Smooth muscle cell (in vitro differentiated cells): ENCODE data around the gene AUTS2. TPM values are rescaled to one million over a fixed set of nuclear protein-coding genes. Genes with fewer than 3 reads are reported as not detected.

Experiments used
- DNase-seq: peaks from one replicate; lab custom pipeline; 2025; ENCODE audit not compliant: unreplicated experiment; lab: John Stamatoyannopoulos, UW
- H2AFZ ChIP-seq: fragments of 200-600 bp; sonication (generic); 2 replicates; pipeline ENCODE4 v1.6.0; 2016; ENCODE audit warnings: antibody characterized with exemption, low read depth, mild to moderate bottlenecking
- H3F3A ChIP-seq: fragments of 200-600 bp; sonication (generic); 2 replicates; pipeline ENCODE4 v1.6.0; 2017; ENCODE audit warnings: antibody characterized with exemption, low read depth
- H3K27ac ChIP-seq: fragments of 200-600 bp; sonication (generic); 2 replicates; pipeline ENCODE4 v1.5.1; 2016; ENCODE audit warnings: low read depth, mild to moderate bottlenecking
- H3K27me3 ChIP-seq: fragments of 200-600 bp; sonication (generic); 2 replicates; pipeline ENCODE4 v1.6.1; 2016; ENCODE audit warnings: low read depth, mild to moderate bottlenecking
- H3K36me3 ChIP-seq: fragments of 200-600 bp; sonication (generic); 2 replicates; pipeline ENCODE4 v1.5.1; 2016; ENCODE audit warnings: low read depth
- H3K4me1 ChIP-seq: fragments of 200-600 bp; sonication (generic); 2 replicates; pipeline ENCODE4 v1.5.1; 2016; ENCODE audit warnings: low read depth
- H3K4me2 ChIP-seq: fragments of 200-600 bp; sonication (generic); 2 replicates; pipeline ENCODE4 v1.6.0; 2016; ENCODE audit warnings: mild to moderate bottlenecking
- H3K4me3 ChIP-seq: fragments of 200-600 bp; sonication (generic); 2 replicates; pipeline ENCODE4 v1.5.1; 2016; ENCODE audit warnings: mild to moderate bottlenecking
- H3K79me2 ChIP-seq: fragments of 200-600 bp; sonication (generic); 2 replicates; pipeline ENCODE4 v1.6.0; 2016; ENCODE audit warnings: low read depth, mild to moderate bottlenecking
- H3K9ac ChIP-seq: fragments of 200-600 bp; sonication (generic); 2 replicates; pipeline ENCODE4 v1.6.0; 2016; ENCODE audit warnings: low read depth
- H3K9me3 ChIP-seq: fragments of 200-600 bp; sonication (generic); replicated peaks from 2 replicates; pipeline ENCODE4 v1.5.1; 2016; ENCODE audit warnings: low read depth
- H4K20me1 ChIP-seq: fragments of 200-600 bp; sonication (generic); 2 replicates; pipeline ENCODE4 v1.6.0; 2016; ENCODE audit warnings: low read depth
- WGBS: methylation state at CpG from one replicate; pipeline ENCODE4 v1.1.7; 2016; ENCODE audit warnings: low lambda C conversion rate; 5-methylcytosine and 5-hydroxymethylcytosine counted together
- polyA plus RNA-seq: library from polyadenylated mRNA; unstranded; fragments of >200 nt; fragmentation: Nextera tagmentation; extraction: Ambion mirVana; gene quantifications from 2 replicates; pipeline ENCODE4 v1.2.1, GENCODE V29; 2016
- total RNA-seq: library from RNA; depleted of rRNA; stranded (reverse); fragments of >200 nt; gene quantifications from 2 replicates; pipeline ENCODE4 v1.2.3, GENCODE V29; 2014
- TF ChIP-seq, protein P1 (sequence below): fragments of 200-600 bp; sonication (generic); IDR thresholded peaks from 2 replicates; pipeline ENCODE4 v1.5.1; 2017; ENCODE audit warnings: borderline replicate concordance, mild to moderate bottlenecking, antibody characterized with exemption; ENCODE audit not compliant: insufficient read depth, poor library complexity, severe bottlenecking

AUTS2 gene
- total and polyA plus RNA-seq, 2 experiments from 2014 or later: 6.5 to 8.6 TPM

DNA sequence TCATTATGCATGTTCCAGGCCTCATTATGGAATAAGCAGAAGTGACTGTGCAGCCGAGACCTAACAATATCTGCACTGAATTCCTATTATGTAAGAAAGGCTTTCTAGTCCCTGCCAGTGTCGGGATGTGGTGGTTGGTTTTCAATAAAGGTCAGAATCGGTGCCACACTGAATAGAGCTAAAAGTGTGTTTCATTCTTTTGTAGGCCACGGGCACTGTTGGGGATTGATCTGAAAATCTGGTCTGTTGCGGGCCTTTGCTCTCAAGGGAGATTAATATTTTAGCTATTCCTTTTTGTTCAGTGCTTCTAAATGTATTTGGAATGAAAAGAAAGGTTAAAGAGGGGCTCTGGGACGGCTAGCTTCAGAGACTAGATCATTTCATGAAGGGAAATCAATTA is 974.3 kb downstream of the AUTS2 start:
- H3F3A ChIP-seq: no peaks in the 10 kb centered on the region
- no peak overlapping the region for H3K27ac ChIP-seq
- no peaks in the 10 kb centered on the region for H3K36me3 ChIP-seq
- H3K4me2 ChIP-seq: no peak overlapping the region
- H3K4me1 ChIP-seq: peaks cover 29% of the 10 kb centered on the region
- WGBS: 95% methylated on average over 6 of the region's 6 CpGs
- DNase-seq: no peak
- no peaks in the 10 kb centered on the region for H3K79me2 ChIP-seq
- TF ChIP-seq, protein P1, sequence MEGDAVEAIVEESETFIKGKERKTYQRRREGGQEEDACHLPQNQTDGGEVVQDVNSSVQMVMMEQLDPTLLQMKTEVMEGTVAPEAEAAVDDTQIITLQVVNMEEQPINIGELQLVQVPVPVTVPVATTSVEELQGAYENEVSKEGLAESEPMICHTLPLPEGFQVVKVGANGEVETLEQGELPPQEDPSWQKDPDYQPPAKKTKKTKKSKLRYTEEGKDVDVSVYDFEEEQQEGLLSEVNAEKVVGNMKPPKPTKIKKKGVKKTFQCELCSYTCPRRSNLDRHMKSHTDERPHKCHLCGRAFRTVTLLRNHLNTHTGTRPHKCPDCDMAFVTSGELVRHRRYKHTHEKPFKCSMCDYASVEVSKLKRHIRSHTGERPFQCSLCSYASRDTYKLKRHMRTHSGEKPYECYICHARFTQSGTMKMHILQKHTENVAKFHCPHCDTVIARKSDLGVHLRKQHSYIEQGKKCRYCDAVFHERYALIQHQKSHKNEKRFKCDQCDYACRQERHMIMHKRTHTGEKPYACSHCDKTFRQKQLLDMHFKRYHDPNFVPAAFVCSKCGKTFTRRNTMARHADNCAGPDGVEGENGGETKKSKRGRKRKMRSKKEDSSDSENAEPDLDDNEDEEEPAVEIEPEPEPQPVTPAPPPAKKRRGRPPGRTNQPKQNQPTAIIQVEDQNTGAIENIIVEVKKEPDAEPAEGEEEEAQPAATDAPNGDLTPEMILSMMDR: no peak
- no peak overlapping the region for H2AFZ ChIP-seq
- no peaks in the 10 kb centered on the region for H3K9me3 ChIP-seq
- H4K20me1 ChIP-seq: no peaks in the 10 kb centered on the region
- H3K4me3 ChIP-seq: no peak overlapping the region
- H3K9ac ChIP-seq: no peak overlapping the region
- H3K27me3 ChIP-seq: no peaks in the 10 kb centered on the region

DNA sequence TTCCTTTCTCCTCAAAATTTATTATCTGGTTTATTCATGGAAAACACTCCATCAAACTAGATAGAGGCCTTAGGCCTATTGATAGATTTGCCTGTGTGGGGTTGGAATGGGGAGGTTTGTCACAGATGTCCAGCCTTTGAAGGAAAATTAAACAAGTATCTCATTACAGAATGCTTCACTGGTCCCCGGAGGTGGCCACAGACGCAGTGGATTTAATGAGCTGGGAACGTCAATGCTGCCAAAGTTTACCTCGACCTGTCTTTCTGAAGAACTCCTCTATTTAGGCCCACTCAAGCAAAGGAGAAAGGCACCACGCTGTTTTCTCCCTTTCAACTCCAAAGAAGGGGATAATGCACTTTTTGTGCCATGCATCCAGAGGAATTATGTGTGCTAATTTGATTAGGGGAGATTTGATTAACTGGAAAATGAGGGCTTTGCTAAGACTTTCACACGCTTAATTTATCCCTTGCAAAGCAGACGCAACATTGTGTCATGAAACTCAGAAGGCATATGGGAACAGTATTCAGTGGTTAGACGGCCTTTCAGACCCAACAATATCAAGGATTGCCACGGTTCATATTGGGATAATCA is 974.9 kb downstream of the AUTS2 start:
- TF ChIP-seq, protein P1: no peak

DNA sequence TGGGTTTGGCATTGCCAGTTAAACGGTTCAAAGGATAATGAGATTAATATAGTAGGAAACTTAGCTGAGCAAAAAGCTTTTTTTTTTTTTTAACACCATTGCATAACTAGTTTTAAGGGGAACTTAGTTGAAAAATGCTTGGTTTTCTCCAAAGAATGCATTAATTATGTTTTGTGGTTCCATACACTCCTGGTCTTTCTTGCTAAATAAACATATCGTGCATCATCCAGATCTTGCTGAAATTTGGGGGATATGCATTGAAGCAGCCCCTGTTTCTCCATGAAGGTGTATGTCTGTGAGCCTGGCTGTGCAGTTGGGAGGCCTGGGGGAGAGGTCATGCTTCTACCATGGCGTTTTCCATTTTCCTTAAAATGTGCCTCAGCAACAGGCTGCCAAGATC is 975.4 kb downstream of the AUTS2 start:
- no peaks in the 10 kb centered on the region for H3F3A ChIP-seq
- H3K4me1 ChIP-seq: peaks cover 29% of the 10 kb centered on the region
- no peaks in the 10 kb centered on the region for H3K79me2 ChIP-seq
- no peak overlapping the region for H3K4me2 ChIP-seq
- H3K27ac ChIP-seq: no peak overlapping the region
- H3K4me3 ChIP-seq: no peak overlapping the region
- DNase-seq: no peak
- H2AFZ ChIP-seq: no peak overlapping the region
- no peaks in the 10 kb centered on the region for H3K27me3 ChIP-seq
- 86% methylated on average over 3 of the region's 3 CpGs for WGBS
- H3K36me3 ChIP-seq: no peaks in the 10 kb centered on the region
- TF ChIP-seq, protein P1: no peak
- no peak overlapping the region for H3K9ac ChIP-seq
- H4K20me1 ChIP-seq: no peaks in the 10 kb centered on the region
- no peaks in the 10 kb centered on the region for H3K9me3 ChIP-seq

More for the DNA sequence above, 974.9 kb downstream of the AUTS2 start:
- Histone ChIP-seq H3K27ac (no peak overlapping the region), H3K9ac (no peak overlapping the region), H3K4me3 (no peak overlapping the region), H3K36me3 (no peaks in the 10 kb centered on the region), H3K4me1 (peaks cover 29% of the 10 kb centered on the region), H2AFZ (no peak overlapping the region), H3K27me3 (no peaks in the 10 kb centered on the region), H4K20me1 (no peaks in the 10 kb centered on the region), H3K79me2 (no peaks in the 10 kb centered on the region), H3K9me3 (no peaks in the 10 kb centered on the region), H3F3A (no peaks in the 10 kb centered on the region), H3K4me2 (no peak overlapping the region)
- DNase-seq: no peak
- WGBS: 94% methylated on average over 9 of the region's 9 CpGs

DNA sequence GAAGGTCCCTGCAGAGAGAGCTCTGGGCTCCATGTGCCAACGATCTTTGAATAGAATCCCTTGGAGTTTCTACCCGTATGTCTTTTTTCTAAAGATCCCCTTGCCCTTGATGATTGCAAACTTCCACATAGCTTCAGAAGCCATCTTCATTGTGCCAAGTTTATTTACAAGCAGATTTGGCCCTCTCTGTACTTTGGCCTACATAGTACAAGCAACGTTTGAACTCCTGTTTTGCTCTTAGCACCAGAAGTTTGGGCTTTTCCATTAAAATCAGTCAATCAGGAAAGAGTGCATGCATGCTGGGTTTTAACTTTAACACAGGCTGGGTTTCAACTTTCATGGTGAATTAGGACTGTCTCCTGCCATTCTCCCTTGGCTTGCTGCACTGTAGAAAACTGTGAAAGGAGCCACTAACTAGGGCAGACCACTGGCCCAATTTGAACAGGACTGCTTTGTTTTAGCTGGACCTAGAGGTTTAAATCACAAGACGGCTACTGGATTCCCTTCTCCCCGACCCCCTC is 976.1 kb downstream of the AUTS2 start:
- Histone ChIP-seq H2AFZ (no peak overlapping the region), H3K9ac (no peak overlapping the region), H3K4me1 (peaks cover 29% of the 10 kb centered on the region), H4K20me1 (no peaks in the 10 kb centered on the region), H3K36me3 (no peaks in the 10 kb centered on the region), H3K27ac (no peak overlapping the region), H3F3A (peaks cover 3% of the 10 kb centered on the region), H3K27me3 (no peaks in the 10 kb centered on the region), H3K4me2 (no peak overlapping the region), H3K4me3 (no peak overlapping the region), H3K79me2 (no peaks in the 10 kb centered on the region), H3K9me3 (no peaks in the 10 kb centered on the region)
- 93% methylated on average over 5 of the region's 5 CpGs for WGBS
- TF ChIP-seq, protein P1: no peak
- DNase-seq: no peak
